ENCODE results near the gene MAU2. TPM values are rescaled to one million over a fixed set of nuclear protein-coding genes. Genes with fewer than 3 reads are reported as not detected.
A peak's percentile ranks its signal among the peaks of the same experiment; 100 is the strongest.

Gene MAU2
- total RNA-seq, 1 experiment from 2014 or later, result 72.6 TPM

GRCh38 chr19:19308373-19308772, 12.3 kb upstream of the MAU2 start:
- ChIA-PET POLR2A (ENCODE audit: low non-redundant PET) (no interaction called here), CTCF (no interaction called here)
- no peak overlapping the region for H3K4me3 ChIP-seq (ENCODE audit: low read depth, low read length, poor library complexity, severe bottlenecking)
- intact Hi-C loops (cut with micrococcal nuclease; ENCODE audit: unreplicated experiment), result no loop called here
- H3K27ac ChIP-seq (ENCODE audit: low read depth, low read length, poor library complexity, severe bottlenecking), result no peak overlapping the region
- BruUV-seq (replicated peaks), result no TSS peak
- H3K27me3 ChIP-seq (replicated peaks; ENCODE audit: insufficient read depth, low read depth, low read length, poor library complexity), result no peaks in the 10 kb centered on the region
- H3K4me1 ChIP-seq (ENCODE audit: insufficient read depth, low read length, poor library complexity, severe bottlenecking), result no peaks in the 10 kb centered on the region
- H3K36me3 ChIP-seq (ENCODE audit: insufficient read depth, low read length, poor library complexity, severe bottlenecking), result peaks cover 50% of the 10 kb centered on the region
- H3K9me3 ChIP-seq (ENCODE audit: low read depth, low read length, poor library complexity, severe bottlenecking), result no peaks in the 10 kb centered on the region
- no peak for DNase-seq (ENCODE audit: low spot score)
- TF ChIP-seq EZH2 (IDR thresholded peaks at IDR 0.05; ENCODE audit: borderline replicate concordance, low read depth, low read length, poor library complexity, severe bottlenecking) (no peak), CTCF (conservative IDR thresholded peaks at IDR 0.05; ENCODE audit: low read depth, low read length) (no peak)

- CTCF ChIA-PET, result no interaction called here
- TF ChIP-seq CTCF (conservative IDR thresholded peaks at IDR 0.05; ENCODE audit: low read depth, low read length) (0 out of 2 replicates have a peak, but pooled peaks have one; percentile 12), EZH2 (IDR thresholded peaks at IDR 0.05; ENCODE audit: borderline replicate concordance, low read depth, low read length, poor library complexity, severe bottlenecking) (no peak)
- H3K27ac ChIP-seq (ENCODE audit: low read depth, low read length, poor library complexity, severe bottlenecking), result no peak overlapping the region
- no peak for DNase-seq (ENCODE audit: low spot score)
- H3K4me3 ChIP-seq (ENCODE audit: low read depth, low read length, poor library complexity, severe bottlenecking), result no peak overlapping the region
- H3K4me1 ChIP-seq (ENCODE audit: insufficient read depth, low read length, poor library complexity, severe bottlenecking), result peaks cover 7% of the 10 kb centered on the region
- no TSS peak for BruUV-seq (replicated peaks)
- no peaks in the 10 kb centered on the region for H3K9me3 ChIP-seq (ENCODE audit: low read depth, low read length, poor library complexity, severe bottlenecking)
- no peaks in the 10 kb centered on the region for H3K27me3 ChIP-seq (replicated peaks; ENCODE audit: insufficient read depth, low read depth, low read length, poor library complexity)
- H3K36me3 ChIP-seq (ENCODE audit: insufficient read depth, low read length, poor library complexity, severe bottlenecking), result peaks cover 31% of the 10 kb centered on the region
- POLR2A ChIA-PET (ENCODE audit: low non-redundant PET), result no interaction called here
- intact Hi-C loops (cut with micrococcal nuclease; ENCODE audit: unreplicated experiment), result no loop called here
These were observed 5.2 kb upstream of the MAU2 start for GRCh38 chr19:19315444-19315843.

DNA sequence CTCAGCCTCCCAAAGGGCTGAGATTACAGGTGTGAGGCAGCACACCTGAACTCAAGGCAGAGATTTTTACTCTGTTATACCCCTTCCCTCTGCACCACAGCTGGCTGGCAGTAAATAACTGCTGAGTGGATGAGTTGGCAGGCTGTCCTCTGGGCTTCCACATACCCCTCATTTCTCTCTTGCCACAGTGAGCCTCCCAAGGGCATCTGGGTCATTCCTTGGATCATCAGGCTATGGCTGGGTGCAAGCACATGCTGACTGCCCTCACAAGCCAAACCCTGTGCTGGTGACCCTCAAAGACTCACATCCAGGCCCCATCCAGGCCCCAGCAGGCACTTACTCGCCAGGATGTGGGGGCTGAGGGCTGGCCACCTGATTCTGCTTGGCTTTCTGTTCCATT, 4.5 kb upstream of the MAU2 start:
- BruUV-seq (replicated peaks), result no TSS peak
- POLR2A ChIA-PET (ENCODE audit: low non-redundant PET), result no interaction called here
- intact Hi-C loops (cut with micrococcal nuclease; ENCODE audit: unreplicated experiment), result no loop called here

More for the DNA sequence above, 4.5 kb upstream of the MAU2 start:
- Histone ChIP-seq H3K4me1 (ENCODE audit: insufficient read depth, low read length, poor library complexity, severe bottlenecking) (peaks cover 7% of the 10 kb centered on the region), H3K27ac (ENCODE audit: low read depth, low read length, poor library complexity, severe bottlenecking) (no peak overlapping the region), H3K4me3 (ENCODE audit: low read depth, low read length, poor library complexity, severe bottlenecking) (no peak overlapping the region), H3K27me3 (replicated peaks; ENCODE audit: insufficient read depth, low read depth, low read length, poor library complexity) (no peaks in the 10 kb centered on the region), H3K36me3 (ENCODE audit: insufficient read depth, low read length, poor library complexity, severe bottlenecking) (peaks cover 25% of the 10 kb centered on the region), H3K9me3 (ENCODE audit: low read depth, low read length, poor library complexity, severe bottlenecking) (no peaks in the 10 kb centered on the region)
- TF ChIP-seq CTCF (conservative IDR thresholded peaks at IDR 0.05; ENCODE audit: low read depth, low read length), result no peak
- no peak for TF ChIP-seq EZH2 (IDR thresholded peaks at IDR 0.05; ENCODE audit: borderline replicate concordance, low read depth, low read length, poor library complexity, severe bottlenecking)
- CTCF ChIA-PET, result no interaction called here
- no peak for DNase-seq (ENCODE audit: low spot score)
